ENCODE results near the gene ZNF668.
"Not testable (repeated sequence)": the region's sequence is repeated elsewhere in the genome, so short reads cannot be mapped to it uniquely, and the experiment has no call there.

- not testable (repeated sequence) for TF ChIP-seq EZH2 (optimal IDR thresholded peaks at IDR 0.05; ENCODE audit: low read depth, low read length); EZH2phosphoT487 (IDR thresholded peaks at IDR 0.05; ENCODE audit: low read length); CTCF (IDR thresholded peaks at IDR 0.05; ENCODE audit: low read length)
Observed at GRCh38 chr16:31017756-31018155, 56.3 kb downstream of the ZNF668 start.
